Esophagus mucosa (tissue), 1 donor: ENCODE measurements around the gene NUP153. TPM values are rescaled to one million over a fixed set of nuclear protein-coding genes. Genes with fewer than 3 reads are reported as not detected.

Experiments
- ATAC-seq: fragments of 200-7000 bp; cut with Tn5 transposase; one replicate; pipeline ENCODE4 v1.9.1; 2020
- total RNA-seq: library from RNA; stranded (reverse); gene quantifications from one replicate; pipeline ENCODE4 v1.2.4, GENCODE V29; 2023
- donor health status: DM: yes; HTN: yes; CAD: no.

Gene NUP153
- total RNA-seq, 1 donor from 2014 or later, result 30.2 TPM

- ATAC-seq, result no peak
These were observed 50.1 kb downstream of the NUP153 start for GRCh38 chr6:17656644-17657043.

- no peak for ATAC-seq
These were observed 50.6 kb downstream of the NUP153 start for GRCh38 chr6:17656092-17656491.

DNA sequence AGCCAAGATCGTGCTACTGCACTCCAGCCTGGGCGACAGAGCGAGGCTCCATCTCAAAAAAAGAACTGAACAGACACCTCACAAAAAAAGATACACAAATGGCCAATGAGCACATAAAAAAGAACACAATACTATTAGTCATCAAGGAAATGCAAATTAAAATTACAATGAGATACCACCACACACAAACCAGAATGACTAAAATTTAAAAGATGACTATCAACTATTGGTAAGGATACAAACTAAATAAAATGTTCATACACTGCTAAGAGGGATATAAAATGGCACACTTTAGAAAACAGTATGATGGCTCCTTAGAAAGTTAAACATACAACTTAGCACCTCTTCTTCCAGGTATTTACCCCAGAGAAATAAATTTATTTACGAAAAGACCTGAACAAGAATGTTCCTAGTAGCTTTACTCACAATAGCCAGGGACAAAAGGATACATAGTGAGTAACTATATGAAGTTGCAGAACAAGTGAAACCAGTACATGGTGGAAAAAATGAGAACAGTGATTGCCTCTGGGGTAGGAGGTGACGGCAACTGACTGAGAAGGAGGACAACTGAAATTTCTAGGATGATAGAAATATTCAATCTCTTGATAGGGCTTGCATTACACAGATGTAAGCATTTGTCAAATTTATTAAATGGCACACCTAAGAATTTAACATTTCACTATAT lies 53.4 kb downstream of the NUP153 start:
- ATAC-seq, result peak; percentile 72

GRCh38 chr6:17650656-17651309 lies 55.9 kb downstream of the NUP153 start:
- no peak for ATAC-seq

GRCh38 chr6:17648745-17649144 lies 58.0 kb downstream of the NUP153 start:
- no peak for ATAC-seq

GRCh38 chr6:17640477-17640917 lies 66.2 kb downstream of the NUP153 start:
- no peak for ATAC-seq

DNA sequence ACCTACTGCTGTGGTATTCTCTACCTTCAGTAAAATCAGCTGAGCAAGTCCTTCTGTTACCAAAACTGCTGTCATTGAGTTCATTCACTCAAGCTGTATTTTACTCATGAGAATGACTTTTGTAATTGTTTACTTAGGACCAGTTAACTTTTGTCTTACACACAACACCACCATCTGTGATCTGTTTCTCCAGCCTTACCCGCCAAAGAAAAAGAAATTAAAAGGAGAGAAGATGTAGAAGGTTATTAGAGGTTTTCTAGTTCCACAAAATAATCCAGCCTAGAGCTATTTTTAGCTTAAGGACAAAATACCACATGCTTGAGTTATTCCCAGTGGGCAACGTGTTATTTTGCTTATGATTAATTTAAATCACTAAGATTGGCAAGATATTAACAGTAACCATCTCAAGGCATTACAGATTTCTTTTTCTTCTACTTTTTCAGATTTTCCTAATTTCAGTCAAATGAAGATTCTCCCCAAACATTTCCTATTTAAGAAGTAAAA lies 68.5 kb downstream of the NUP153 start:
- ATAC-seq, result no peak

DNA sequence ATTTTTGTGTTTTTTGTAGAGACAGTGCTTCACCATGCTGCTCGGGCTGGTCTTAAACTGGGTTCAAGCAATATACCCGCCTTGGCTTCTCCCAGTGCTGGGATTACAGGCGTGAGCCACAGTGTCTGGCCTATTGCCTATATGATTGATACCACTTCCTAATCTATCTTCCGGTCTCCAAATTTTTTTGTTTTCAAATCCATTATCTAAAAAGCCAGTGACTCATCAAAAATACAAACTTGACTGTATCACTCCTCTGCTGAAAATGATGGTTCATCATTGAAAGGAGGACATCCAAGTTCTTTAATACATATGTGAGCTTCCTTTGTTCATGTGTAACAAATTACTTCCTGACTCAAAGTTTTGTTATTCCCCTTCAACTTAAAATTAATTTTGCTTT lies 71.2 kb downstream of the NUP153 start:
- no peak for ATAC-seq

GRCh38 chr6:17633465-17634188 lies 73.1 kb downstream of the NUP153 start:
- no peak for ATAC-seq

- no peak for ATAC-seq
These were observed 73.8 kb downstream of the NUP153 start for GRCh38 chr6:17632934-17633333.

- no peak for ATAC-seq
These were observed 76.1 kb downstream of the NUP153 start for GRCh38 chr6:17630511-17631073.

- ATAC-seq, result no peak
These were observed 76.8 kb downstream of the NUP153 start for GRCh38 chr6:17629824-17630510.

DNA sequence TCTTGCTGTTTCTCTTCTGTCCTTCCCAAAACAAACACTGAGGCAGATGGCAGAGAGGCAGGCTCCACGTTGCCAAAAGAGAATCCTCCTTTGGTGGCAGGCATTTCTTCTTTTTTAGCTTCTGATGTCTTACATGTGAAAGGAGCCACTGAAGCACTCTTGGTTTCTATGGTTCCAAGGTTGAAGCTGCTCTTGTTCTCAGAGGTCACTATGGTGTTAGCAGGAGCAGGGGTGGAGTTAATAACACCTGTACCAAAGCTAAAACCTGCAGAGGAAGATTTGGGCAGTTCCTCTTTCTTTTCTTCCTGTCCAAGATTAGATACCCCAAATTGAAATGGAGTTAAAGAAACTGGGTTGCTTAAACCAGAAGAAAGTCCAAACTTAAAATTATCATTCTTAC lies 77.9 kb downstream of the NUP153 start:
- ATAC-seq, result no peak

GRCh38 chr6:17624396-17624795 lies 82.3 kb downstream of the NUP153 start:
- ATAC-seq, result no peak

GRCh38 chr6:17622144-17622543 lies 84.6 kb downstream of the NUP153 start:
- ATAC-seq, result no peak

- ATAC-seq, result no peak
These were observed 85.7 kb downstream of the NUP153 start for GRCh38 chr6:17621003-17621402.

GRCh38 chr6:17615794-17616193 lies 90.9 kb downstream of the NUP153 start:
- no peak for ATAC-seq

GRCh38 chr6:17612048-17612447 lies 94.7 kb downstream of the NUP153 start:
- ATAC-seq, result no peak

DNA sequence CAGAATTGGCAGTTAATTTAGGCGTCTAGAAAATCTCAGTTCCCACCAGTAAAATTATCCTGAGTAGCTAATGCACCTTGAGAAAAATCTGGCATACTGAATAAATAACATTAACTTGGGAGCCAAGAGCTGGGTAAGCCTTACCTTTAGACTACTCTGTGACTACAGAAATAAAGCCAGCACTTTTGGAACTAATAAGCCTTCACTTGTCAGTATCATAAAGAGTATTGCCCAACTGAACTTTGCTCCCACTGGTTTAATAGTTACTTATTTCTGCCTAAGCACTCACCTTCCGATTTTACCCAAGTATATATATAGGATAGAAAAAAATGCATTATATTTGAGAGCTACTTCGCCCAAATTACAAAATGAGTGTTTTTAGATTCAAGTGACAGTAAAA lies 95.9 kb downstream of the NUP153 start:
- ATAC-seq, result no peak

DNA sequence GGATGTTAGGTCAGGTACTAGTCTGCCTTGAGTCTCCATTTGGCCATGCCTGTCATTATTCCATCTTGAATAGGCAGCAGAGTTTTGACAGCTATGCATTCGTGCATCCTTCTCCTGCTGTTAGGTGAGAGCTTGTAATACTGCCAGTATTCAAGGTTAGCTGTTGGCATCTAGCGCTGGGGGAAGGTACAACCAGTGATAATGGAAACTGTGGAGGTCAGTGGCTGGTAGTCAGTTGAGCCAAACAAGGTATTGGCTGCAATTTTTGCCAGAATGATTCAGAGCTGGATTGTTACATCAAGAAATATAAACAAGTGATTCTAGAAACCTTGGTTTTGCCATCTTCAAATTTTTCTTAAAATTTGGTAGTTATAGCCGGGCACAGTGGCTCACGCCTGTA lies 100.1 kb downstream of the NUP153 start:
- ATAC-seq, result no peak

DNA sequence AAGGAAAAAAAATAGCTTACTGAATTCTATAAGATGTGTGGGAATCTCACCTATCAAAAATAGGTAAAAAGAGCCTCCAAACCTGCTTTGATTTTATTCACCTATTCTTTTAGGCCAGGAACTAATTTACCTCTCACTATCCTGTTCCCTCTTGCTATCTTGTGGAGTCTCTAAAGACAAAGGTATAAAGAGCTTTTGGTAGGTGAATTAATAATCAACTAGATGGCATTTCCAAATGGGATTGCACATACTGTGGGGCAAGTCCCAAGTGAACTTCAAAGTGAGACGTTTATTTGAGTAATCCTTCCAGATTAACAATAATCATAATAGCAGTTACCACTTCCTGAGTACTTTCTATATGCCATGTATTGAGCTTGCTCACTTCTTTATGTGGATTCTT lies 103.8 kb downstream of the NUP153 start:
- no peak for ATAC-seq

DNA sequence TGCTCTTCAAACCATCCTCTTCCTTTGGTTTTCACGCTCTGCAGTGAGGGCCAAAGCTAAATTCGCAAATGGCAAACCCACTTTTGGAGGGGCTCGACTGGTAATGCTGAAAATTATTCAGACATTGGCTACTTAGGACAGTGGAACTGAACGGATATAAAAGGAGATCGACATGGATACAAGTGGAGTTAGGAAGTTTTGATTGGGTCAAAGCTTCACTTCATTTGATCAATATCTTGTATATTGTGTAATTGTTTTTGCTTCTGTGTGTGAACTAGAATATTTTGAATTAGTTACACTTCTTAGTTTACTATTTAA lies 105.4 kb downstream of the NUP153 start:
- ATAC-seq, result no peak
